Ovary (tissue), 3 donors: ENCODE data around the gene MAN1C1.

Source experiments
- EP300 ChIP-seq: sonication (generic); formaldehyde crosslinking; IDR thresholded peaks from one replicate; pipeline ENCODE4 v1.6.1; 2017; ENCODE audit warnings: antibody characterized with exemption
- POLR2A ChIP-seq: fragments of 450-650 bp; IDR thresholded peaks from one replicate; pipeline ENCODE4 v1.6.1; 2017; ENCODE audit warnings: antibody characterized with exemption, mild to moderate bottlenecking, moderate library complexity
- TF ChIP-seq, protein P1 (sequence below), 3 donors: fragments of 450-650 bp in 2 of 3; fragments of 200-600 bp in 1 of 3; IDR thresholded peaks; one replicate each; pipeline versions ENCODE4 v1.5.1 to v1.8.0; 2016 to 2022; ENCODE audit warnings: antibody characterized with exemption in 3 of 3, mild to moderate bottlenecking in 1 of 3
- donor health status: DM: no; HTN: no; CAD: no.

DNA sequence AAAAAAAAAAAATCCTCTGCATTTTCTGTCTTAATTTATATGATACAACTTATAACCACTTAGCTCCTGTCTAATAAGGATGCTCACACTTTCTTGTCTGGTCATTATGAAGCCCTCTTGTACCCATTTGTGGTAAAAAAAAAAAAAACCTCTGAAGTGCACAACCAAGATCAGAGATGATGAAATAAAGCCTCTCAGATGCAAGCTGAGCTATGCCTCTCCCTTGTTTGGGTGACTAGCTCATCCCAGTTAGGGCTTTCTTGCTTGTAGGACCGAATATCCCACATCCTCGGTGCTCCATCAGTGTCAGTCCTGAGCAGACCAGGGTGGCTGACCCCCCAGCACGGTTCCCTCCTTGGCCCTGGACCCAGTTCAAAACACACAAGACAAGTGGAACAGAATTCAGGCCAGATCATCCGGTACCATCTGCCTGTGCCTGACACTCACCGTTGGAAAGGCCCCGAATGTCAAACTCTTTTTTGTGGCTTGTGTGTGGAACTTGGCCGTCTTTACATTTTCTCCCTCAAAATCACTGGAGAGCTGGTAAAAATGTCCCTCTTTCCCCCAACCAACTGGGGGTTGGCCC is 177.1 kb downstream of the MAN1C1 start:
- TF ChIP-seq, protein P1, sequence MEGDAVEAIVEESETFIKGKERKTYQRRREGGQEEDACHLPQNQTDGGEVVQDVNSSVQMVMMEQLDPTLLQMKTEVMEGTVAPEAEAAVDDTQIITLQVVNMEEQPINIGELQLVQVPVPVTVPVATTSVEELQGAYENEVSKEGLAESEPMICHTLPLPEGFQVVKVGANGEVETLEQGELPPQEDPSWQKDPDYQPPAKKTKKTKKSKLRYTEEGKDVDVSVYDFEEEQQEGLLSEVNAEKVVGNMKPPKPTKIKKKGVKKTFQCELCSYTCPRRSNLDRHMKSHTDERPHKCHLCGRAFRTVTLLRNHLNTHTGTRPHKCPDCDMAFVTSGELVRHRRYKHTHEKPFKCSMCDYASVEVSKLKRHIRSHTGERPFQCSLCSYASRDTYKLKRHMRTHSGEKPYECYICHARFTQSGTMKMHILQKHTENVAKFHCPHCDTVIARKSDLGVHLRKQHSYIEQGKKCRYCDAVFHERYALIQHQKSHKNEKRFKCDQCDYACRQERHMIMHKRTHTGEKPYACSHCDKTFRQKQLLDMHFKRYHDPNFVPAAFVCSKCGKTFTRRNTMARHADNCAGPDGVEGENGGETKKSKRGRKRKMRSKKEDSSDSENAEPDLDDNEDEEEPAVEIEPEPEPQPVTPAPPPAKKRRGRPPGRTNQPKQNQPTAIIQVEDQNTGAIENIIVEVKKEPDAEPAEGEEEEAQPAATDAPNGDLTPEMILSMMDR (IDR thresholded peaks at IDR 0.05), result no peak
- TF ChIP-seq EP300 (no peak), POLR2A (no peak)
